Stimulated activated CD8-positive, alpha-beta memory T cell treated with anti-CD3 and anti-CD28 coated beads, Interleukin-15, amount 100 ng/mL, for 24 hours (primary cell): ENCODE results near the gene PRELID3B.
"Not testable (repeated sequence)": the region's sequence is repeated elsewhere in the genome, so short reads cannot be mapped to it uniquely, and the experiment has no call there.

Experiments used
- DNase-seq: peaks from one replicate; pipeline ENCODE4 v3.0.0-alpha.2; 2020; ENCODE audit warnings: low read depth

PRELID3B gene

GRCh38 chr20:59048681-59049030 lies 6.1 kb upstream of the PRELID3B start:
- DNase-seq = no peak

DNA sequence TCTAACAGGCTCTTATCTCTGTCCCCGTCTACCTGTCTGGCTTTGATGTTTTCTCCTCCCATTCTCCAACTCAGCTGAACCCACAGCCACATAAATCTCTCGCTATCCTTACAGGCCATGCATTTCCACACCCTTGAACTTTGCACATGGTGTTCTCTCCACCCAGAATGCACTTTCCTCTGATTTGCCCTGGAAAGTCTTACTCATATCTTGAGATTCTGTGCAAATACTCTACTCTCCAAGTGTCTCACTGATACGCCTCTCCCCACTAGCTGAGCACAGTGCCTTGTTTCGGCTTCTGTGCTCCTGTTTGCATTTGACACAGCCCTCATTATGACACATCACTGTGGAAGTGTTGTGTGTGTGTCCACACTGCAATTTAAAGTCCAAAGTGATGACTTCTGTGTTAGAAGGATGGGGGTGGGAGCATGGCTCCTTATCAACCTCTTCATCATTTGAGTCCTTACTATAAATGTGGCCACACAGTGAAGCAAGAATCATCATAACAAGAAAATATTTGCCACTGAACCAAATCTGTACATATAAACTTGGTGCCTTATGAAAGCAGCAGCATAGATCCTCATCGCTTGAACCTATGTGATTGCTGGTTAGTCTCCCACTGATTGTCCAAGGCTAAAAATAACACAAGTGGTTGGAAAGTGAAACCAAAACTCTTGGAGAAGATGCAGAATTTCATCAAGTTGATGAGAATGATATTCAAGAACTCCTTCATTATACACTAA lies 5.5 kb upstream of the PRELID3B start:
- no peak for DNase-seq

GRCh38 chr20:59046862-59047261 lies 4.3 kb upstream of the PRELID3B start:
- DNase-seq = no peak

- no peak for DNase-seq
Measured at GRCh38 chr20:59044796-59045195, 2.2 kb upstream of the PRELID3B start.

DNA sequence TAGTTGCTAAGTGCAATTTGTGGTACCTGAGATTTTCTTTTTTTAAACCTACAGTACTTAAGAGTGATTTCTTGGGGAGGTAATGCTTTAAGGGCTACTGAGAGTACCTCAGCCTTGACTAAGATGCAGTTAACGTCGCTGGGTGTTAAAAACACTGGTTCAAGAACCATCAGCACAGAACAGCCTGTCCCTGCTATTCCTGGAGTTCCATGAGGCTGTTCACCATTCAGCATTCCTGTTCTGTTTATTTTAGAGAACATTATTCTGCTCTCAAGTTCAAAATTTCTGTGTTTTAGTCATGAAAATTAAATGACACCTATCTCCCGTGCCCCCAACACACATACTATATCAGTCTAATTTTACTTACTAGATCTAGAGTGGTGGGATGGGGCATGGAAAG lies 1.7 kb upstream of the PRELID3B start:
- no peak for DNase-seq

DNA sequence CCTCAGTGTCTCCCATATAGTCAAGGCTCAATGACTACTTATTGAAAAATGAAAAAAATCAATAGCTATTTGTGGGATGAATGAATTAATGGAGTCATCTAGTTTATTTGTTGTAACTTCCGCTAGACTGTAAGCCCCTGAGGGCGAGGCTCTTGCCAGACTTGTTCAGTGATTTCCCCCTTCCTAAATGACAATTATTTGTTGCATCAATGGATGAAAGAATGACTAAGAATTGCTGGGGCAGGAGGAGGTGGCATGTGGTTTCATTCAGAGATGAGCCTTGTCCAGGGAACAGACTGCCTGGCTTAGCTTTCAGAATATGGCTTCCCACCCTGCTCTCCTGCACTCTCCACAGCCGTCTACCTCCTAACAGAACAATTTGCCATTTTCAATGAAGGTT lies 1.1 kb upstream of the PRELID3B start:
- no peak for DNase-seq

- peak; percentile 91 for DNase-seq
Measured at GRCh38 chr20:59042796-59043631, 428 bp upstream of the PRELID3B start.

DNA sequence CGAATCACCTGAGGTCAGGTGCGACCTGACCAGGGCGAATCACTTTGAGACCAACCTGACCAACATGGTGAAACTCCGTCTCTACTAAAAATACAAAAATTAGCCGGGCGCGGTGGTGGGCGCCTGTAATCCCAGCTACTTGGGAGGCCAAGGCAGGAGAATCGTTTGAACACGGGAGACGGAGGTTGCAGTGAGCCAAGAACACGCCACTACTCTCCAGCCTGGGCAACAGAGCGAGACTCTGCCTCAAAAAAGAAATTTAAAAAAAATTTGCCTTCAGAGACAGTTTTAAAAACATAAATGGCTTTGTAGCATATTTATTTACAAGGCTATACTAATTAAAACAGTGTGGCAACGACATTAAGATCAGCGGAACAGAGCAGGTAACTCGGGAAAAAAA lies 1.1 kb downstream of the PRELID3B start:
- DNase-seq = not testable (repeated sequence)

DNA sequence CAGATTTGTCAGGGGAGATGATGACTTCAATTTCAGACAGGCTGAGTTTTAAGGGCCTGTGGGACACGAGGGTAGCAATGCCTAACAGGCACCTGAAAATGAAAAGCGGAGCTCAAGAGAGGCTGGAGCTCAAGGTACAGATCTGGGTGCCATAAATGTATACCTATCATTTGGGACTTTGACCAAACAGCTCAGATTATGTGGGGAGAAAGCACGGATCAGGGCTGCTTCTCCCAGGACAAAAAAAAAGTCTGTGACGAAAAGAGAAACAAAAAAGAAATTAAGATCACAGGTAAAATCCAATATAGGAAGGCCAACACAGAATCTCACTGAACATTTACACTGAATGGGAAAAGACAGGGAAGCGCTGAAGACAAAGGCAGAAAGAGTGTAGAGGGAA lies 1.9 kb downstream of the PRELID3B start:
- no peak for DNase-seq

DNA sequence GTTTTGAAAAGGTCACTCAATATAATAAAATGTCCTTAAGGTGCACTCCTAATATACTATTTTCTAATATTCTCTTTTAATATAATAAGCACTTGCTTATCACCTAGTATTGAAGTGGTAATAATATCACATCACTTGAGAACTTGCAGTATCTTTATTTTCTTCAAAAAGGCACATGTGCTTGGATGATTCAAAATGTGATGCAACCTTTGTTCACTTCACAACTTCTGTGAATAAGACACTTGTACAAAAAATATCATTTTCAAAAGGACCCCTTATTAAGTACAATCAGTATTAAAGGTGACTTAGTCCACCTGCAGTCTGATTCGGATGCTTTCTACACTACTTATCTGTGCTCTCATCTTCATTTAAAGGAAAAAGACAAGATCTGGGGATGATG lies 3.4 kb downstream of the PRELID3B start:
- DNase-seq = no peak

DNA sequence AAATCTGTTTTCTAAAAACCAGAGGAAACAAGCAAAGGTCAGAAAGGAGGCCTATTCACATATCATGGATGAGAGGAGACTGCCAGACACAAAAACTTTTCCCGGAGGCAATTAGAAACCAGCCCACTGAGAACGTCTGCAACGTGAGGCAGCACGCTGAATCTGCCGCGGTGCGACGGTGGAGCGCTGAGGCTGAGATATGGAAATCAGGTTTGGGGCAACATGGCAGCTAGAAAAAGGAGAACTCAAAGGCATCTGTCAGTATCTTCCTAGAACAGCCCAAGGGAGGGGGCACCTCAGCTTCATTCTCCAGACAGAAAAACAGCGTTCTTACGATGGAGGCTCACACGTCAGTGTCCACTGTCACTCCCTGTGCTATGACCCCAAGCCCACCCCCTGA lies 5.2 kb downstream of the PRELID3B start:
- DNase-seq = no peak

- no peak for DNase-seq
Measured at GRCh38 chr20:59035381-59035780, 7.2 kb downstream of the PRELID3B start.

DNA sequence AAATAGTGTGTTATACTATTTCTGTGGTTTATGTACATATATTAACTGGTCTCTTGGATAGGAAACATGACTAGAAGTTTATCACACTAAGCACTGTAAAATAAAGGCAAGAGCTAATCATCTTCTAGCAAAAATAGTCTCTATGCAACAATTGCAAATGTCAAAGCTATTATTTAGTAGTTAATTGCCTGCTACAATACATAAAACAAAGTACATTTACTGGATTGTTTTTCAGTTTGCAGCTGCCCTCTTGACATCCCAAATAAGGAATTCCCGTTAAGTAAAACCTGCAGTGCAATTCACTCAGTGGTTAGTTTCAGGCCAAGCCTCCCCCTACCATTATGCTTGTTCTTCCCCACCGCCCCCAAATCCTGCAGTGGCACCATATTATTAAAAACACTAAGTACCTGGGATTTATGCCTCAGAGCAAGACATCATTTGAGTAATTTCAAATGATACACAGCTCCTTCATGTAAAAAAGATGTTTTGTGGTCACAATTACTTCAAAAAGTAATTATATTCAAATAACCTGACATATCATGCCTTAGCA lies 8.9 kb downstream of the PRELID3B start:
- DNase-seq = no peak

- no peak for DNase-seq
Measured at GRCh38 chr20:59033093-59033492, 9.5 kb downstream of the PRELID3B start.

DNA sequence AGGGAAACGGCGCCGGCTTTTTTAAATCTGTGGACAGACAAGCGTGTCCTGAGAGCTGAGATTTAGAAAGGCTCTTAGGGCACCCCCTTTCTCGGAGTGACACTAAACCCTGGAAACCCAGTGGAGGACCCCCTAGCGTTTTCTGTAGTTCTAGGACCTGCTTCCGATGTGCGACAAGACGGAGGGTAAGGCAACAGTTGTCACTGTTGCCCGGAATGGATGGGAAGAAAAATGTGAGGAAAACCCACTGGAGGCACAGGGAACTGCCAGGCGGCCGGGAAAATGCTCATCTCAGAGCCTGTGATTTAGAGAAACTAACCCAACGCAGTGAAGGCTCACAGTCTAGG lies 9.9 kb downstream of the PRELID3B start:
- DNase-seq = no peak

DNA sequence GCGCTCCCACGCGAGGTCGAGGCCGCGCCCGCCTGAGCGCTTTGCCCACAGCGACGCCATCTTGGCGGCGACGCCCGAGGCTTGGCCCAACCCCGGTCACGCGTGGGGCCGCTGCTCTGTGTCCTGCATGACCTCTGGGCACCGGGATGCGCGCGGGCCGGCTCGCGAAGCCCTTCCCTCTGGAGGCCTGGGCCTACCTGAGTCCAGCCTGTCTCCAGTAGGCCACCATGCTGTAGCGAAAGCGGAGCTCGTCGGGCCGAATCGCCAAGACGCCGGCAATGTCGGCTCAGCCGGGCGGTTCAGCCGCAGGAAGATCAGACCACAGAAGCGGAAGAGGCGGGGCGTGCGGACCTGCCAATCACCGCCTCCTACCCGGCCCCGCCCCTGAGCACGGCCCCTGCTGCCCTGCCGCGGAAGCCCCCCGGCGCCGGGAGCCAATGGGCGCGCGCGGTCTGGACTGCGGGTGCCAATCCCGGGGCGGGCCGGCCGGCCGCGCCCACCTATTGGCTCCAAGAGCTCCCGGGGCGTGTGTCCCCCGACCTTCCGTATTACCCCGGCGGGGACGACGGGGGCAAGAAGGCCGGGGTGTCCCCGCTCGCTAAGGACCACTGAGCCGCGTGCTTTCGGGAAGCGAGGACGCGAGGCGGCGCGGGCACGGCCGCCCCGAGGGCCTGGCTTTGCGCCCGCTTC lies 10.4 kb downstream of the PRELID3B start, which contains the start of gene ATP5F1E:
ATP5F1E (minus strand) TSS at position 313 of the 690 bp plus-strand sequence; CDS start at position 229, 84 bp downstream.
- DNase-seq = peak; percentile 95

GRCh38 chr20:59031564-59032022 lies 11.0 kb downstream of the PRELID3B start:
- no peak for DNase-seq

DNA sequence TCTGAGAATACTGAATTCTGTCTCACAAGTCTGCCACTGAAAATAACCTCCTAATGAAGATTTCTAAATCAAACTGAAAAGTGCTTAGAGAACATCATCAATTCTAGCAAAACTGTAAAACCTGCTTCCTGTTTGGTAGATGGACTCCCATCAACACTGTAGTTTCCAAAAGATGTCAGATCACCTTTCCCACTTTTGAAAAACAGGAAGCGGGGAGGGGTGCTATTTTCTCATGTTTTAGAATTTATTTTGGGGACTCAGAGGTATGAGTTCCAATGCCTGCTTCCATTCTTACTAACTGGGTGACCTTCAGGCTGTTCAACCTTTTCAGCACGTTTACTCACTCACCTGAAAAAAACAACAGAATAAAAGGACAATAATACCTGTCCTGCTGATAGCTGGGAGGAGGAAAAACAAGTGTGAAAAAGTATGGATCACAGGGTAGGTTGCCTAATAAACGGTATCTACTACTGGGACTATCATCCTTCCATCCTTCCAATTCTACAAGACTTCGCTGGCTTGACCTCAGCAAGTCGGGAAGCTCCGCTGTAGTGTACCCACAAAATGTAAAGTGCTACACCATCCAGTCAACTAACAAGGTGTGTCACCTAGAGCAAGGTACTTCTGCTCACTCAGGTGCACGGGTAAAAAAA lies 11.5 kb downstream of the PRELID3B start:
- DNase-seq = no peak

- DNase-seq = no peak
Measured at GRCh38 chr20:59028812-59029211, 13.8 kb downstream of the PRELID3B start.

DNA sequence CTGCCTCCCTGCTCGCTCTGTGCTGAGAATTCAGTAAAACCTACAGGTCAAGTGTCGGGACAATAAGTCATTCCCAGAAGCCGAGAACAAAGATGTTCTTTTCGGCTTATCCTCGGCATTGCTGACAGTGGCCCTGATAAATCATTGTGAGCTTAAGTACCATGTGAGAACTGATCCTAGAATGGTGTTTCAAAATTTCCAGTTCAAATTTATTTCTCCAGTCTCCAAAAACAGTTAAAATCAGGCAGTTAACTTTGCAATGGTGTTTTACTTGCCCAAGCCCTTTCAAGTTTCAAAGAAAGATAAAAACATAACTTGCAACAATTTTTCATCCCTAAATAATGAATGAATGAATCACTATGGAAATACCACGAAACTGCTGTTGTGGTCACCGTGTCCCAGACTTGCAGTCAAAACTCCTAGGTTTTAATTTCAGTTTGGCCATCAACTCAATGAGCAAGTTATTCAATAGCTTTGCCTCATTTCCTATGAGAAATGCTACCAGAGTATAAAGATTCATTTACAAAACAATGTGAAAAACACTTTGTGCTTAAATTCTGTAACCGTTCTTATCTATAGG lies 14.8 kb downstream of the PRELID3B start:
- no peak for DNase-seq

- no peak for DNase-seq
Measured at GRCh38 chr20:59026904-59027740, 15.5 kb downstream of the PRELID3B start.
